ENCODE measurements around the gene RAB11A. TPM values are rescaled to one million over a fixed set of nuclear protein-coding genes. Genes with fewer than 3 reads are reported as not detected.

RAB11A gene
- total and polyA plus RNA-seq, 2 donors (not counting 3 experiments of a cell fraction or from before 2014, with no cell fraction given): 239 to 250 TPM

DNA sequence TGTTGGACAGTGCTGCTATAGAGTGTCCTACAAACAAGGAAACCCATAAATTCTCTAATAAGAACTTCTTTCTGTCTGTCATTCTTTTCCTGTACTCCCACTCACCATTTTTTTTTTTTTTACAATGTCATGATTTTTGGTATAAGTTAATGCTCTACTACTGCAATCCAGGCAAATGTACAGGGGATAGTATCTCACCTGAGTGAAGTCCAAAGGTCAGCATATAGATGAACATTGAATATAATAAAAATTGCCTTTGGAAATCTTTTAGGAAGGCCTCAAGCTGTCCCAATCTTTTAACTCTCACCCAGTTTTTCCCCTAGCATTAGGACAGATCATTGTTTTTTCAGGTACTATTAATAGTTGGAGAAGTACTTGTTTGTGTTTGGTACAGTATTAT lies 21.3 kb upstream of the RAB11A start:
- H3K4me2 ChIP-seq (ENCODE audit: insufficient read depth, low read length): no peak overlapping the region
- DNase-seq (ENCODE audit: low read depth, low spot score): no peak
- H3K79me2 ChIP-seq (ENCODE audit: control insufficient read depth, insufficient read depth, low read length): no peaks in the 10 kb centered on the region
- H3K36me3 ChIP-seq (ENCODE audit: control insufficient read depth in 2 of 2, extremely low read depth in 1 of 2, insufficient read depth in 2 of 2, low read length in 2 of 2): no peaks in the 10 kb centered on the region
- FAIRE-seq: no peak
- intact Hi-C loops (cut with micrococcal nuclease): no loop called here
- no peaks in the 10 kb centered on the region for H3K27me3 ChIP-seq (ENCODE audit: control insufficient read depth in 2 of 2, insufficient read depth in 2 of 2, low read length in 2 of 2)
- ChIA-PET CTCF (interaction anchor here (1.3 to 2.6 kb wide), 2 partner anchors 9 to 15 kb away, joined by 5 to 16 read pairs; no protein-coding TSS in a partner anchor), POLR2A (no interaction called here)
- H3K4me3 ChIP-seq (replicated peaks in 1 of 3; ENCODE audit: insufficient read depth in 1 of 3, low read depth in 1 of 3, low read length in 3 of 3): no peak overlapping the region
- no peaks in the 10 kb centered on the region for H3K9me3 ChIP-seq (replicated peaks; ENCODE audit: control insufficient read depth, insufficient read depth, low read length)
- no peaks in the 10 kb centered on the region for H3K9me1 ChIP-seq (replicated peaks; ENCODE audit: control insufficient read depth, extremely low read depth, insufficient read depth, low read length)
- H3K27ac ChIP-seq (ENCODE audit: insufficient read depth, low read depth, low read length): no peak overlapping the region
- dilution Hi-C loops (cut with MboI; ENCODE audit: extremely low pct_ligation_motif_present, low sequenced_read_pairs): no loop called here
- no peaks in the 10 kb centered on the region for H4K20me1 ChIP-seq (replicated peaks; ENCODE audit: control insufficient read depth, extremely low read depth, insufficient read depth, low read length)
- no peaks in the 10 kb centered on the region for H3K4me1 ChIP-seq (ENCODE audit: control insufficient read depth, extremely low read depth, insufficient read depth, low read length)
- no peak overlapping the region for H2AFZ ChIP-seq (ENCODE audit: low read depth, low read length)
- TF ChIP-seq GATA2 (IDR thresholded peaks at IDR 0.05; ENCODE audit: insufficient read depth, insufficient read length, low read depth, low read length): no peak
- TF ChIP-seq, protein P1, sequence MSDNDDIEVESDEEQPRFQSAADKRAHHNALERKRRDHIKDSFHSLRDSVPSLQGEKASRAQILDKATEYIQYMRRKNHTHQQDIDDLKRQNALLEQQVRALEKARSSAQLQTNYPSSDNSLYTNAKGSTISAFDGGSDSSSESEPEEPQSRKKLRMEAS (IDR thresholded peaks at IDR 0.05; ENCODE audit: insufficient read depth, insufficient read length): no peak
- TF ChIP-seq, protein P2, sequence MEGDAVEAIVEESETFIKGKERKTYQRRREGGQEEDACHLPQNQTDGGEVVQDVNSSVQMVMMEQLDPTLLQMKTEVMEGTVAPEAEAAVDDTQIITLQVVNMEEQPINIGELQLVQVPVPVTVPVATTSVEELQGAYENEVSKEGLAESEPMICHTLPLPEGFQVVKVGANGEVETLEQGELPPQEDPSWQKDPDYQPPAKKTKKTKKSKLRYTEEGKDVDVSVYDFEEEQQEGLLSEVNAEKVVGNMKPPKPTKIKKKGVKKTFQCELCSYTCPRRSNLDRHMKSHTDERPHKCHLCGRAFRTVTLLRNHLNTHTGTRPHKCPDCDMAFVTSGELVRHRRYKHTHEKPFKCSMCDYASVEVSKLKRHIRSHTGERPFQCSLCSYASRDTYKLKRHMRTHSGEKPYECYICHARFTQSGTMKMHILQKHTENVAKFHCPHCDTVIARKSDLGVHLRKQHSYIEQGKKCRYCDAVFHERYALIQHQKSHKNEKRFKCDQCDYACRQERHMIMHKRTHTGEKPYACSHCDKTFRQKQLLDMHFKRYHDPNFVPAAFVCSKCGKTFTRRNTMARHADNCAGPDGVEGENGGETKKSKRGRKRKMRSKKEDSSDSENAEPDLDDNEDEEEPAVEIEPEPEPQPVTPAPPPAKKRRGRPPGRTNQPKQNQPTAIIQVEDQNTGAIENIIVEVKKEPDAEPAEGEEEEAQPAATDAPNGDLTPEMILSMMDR (IDR thresholded peaks at IDR 0.05; ENCODE audit: extremely low read depth in 1 of 2, insufficient read depth in 1 of 2, low read depth in 1 of 2, low read length in 2 of 2): no peak
- no peak for TF ChIP-seq EZH2 (IDR thresholded peaks at IDR 0.05; ENCODE audit: borderline replicate concordance, low read depth, low read length, severe bottlenecking)
- TF ChIP-seq JUN (IDR thresholded peaks at IDR 0.05; ENCODE audit: borderline replicate concordance, insufficient read depth, insufficient read length, low read depth): no peak
- TF ChIP-seq POLR2AphosphoS5 (IDR thresholded peaks at IDR 0.05; ENCODE audit: insufficient read depth, low read depth, low read length): no peak
- TF ChIP-seq POLR2A (IDR thresholded peaks at IDR 0.05; ENCODE audit: low read depth, low read length): no peak
- TF ChIP-seq FOS (IDR thresholded peaks at IDR 0.05; ENCODE audit: borderline replicate concordance, insufficient read depth, low read length): no peak
- TF ChIP-seq MYC (IDR thresholded peaks at IDR 0.05; ENCODE audit: low read depth, low read length): no peak
- H3K9ac ChIP-seq (replicated peaks; ENCODE audit: extremely low read depth, insufficient read depth, low read length): no peak overlapping the region
- BruUV-seq (replicated peaks): no TSS peak

Measured in endothelial cell of umbilical vein (primary cell).